Measurements from ENCODE around the gene MRPL49.

GRCh38 chr11:65078786-65079342 lies 43.3 kb upstream of the MRPL49 start:
- TF ChIP-seq CTCF (IDR thresholded peaks at IDR 0.05; ENCODE audit: low read depth, low read length) (no peak), EZH2phosphoT487 (IDR thresholded peaks at IDR 0.05; ENCODE audit: low read depth) (no peak)

Measured in OCI-LY3 (cell line).